ENCODE measurements around the gene ZNF267. TPM values are rescaled to one million over a fixed set of nuclear protein-coding genes. Genes with fewer than 3 reads are reported as not detected.
A peak's percentile ranks its signal among the peaks of the same experiment; 100 is the strongest.
"Not testable (repeated sequence)": the region's sequence is repeated elsewhere in the genome, so short reads cannot be mapped to it uniquely, and the experiment has no call there.

ZNF267 gene
- total RNA-seq, 2 donors from 2014 or later = 81.5 to 89.9 TPM

GRCh38 chr16:31920373-31920772, 46.8 kb downstream of the ZNF267 start:
- DNase-seq (ENCODE audit: low spot score in 2 of 2) (no peak), ATAC-seq (peak in 1 of 2 donors; percentile 29)
- Mint-ChIP-seq H3K36me3 (peaks cover 49 to 85% of the 10 kb centered on the region in 2 donors), H3K27ac (peak overlapping the region in 1 of 2 donors; percentile 74), H3K9me3 (peaks cover 26 to 30% of the 10 kb centered on the region in 2 donors)

DNA sequence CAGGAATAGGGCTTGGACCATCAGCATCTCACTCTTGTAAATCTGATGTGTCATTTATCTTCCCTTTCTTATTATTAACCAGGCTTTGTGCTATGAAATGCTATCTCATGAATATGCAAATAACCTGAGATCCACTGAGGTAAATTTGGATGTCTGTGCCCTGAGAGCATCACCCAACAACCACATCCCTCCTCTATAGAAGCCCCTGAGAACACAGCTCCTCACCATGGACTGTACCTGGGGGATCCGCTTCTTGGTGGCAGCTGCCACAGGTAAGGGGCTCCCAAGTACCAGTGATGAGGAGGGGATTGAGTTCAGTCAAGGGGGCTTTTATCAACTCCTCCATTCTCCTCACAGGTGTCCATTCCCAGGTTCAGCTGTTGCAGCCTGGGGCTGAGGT, 78.2 kb downstream of the ZNF267 start:
- not testable (repeated sequence) for DNase-seq (ENCODE audit: low spot score in 2 of 2); H3K9me3 Mint-ChIP-seq; ATAC-seq; H3K27ac Mint-ChIP-seq; H3K36me3 Mint-ChIP-seq

- H3K9me3 Mint-ChIP-seq; H3K36me3 Mint-ChIP-seq; H3K27ac Mint-ChIP-seq; DNase-seq (ENCODE audit: low spot score in 2 of 2): not testable (repeated sequence)
- peak; percentile 50 to 77 for ATAC-seq
These were observed 78.6 kb downstream of the ZNF267 start for GRCh38 chr16:31952206-31952605.

DNA sequence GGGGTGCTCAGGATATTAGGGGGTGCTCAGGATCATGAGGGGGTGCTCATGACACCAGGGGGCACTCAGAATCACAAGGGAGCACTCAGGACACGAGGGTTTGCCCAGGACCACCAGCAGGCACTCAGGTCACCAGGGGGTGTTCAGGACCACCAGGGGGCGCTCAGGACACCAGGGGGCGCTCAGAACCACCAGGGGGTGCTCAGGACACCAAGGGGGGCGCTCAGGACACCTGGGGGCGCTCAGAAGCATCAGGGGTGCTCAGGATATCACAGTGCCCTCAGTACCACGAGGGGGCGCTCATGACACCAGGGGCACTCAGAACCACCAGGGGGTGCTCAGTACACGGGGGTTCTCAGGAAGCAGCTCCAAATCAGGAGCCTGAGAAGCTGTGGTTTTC, 82.6 kb downstream of the ZNF267 start:
- DNase-seq (ENCODE audit: low spot score in 2 of 2) = peak in 1 of 2 donors; percentile 8
- ATAC-seq = peak in 1 of 2 donors; percentile 30
- not testable (repeated sequence) for H3K36me3 Mint-ChIP-seq, H3K27ac Mint-ChIP-seq, H3K9me3 Mint-ChIP-seq

DNA sequence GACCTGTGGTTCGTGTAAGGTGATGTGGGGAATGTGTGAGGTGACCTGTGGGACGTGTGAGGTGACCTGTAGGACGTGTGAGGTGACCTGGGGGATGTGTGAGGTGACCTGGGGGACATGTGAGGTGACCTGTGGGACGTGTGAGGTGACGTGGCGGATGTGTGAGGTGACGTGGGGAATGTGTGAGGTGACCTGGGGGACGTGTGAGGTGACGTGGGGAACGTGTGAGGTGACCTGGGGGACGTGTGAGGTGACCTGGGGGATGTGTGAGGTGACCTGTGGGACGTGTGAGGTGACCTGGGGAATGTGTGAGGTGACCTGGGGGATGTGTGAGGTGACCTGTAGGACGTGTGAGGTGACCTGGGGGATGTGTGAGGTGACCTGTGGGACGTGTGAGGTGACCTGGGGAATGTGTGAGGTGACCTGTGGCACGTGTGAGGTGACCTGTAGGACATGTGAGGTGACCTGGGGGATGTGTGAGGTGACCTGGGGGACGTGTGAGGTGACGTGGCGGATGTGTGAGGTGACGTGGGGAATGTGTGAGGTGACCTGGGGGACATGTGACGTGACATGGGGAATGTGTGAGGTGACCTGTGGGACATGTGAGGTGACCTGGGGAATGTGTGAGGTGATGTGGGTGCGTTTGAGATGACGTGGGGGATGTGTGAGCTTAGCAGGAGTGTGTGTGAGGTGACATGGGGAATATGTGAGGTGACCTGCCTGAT, 86.7 kb downstream of the ZNF267 start:
- H3K36me3 Mint-ChIP-seq; DNase-seq (ENCODE audit: low spot score in 2 of 2); H3K9me3 Mint-ChIP-seq; ATAC-seq: not testable (repeated sequence)
- H3K27ac Mint-ChIP-seq = peak overlapping the region in 1 of 2 donors; percentile 40
